ENCODE results near the gene TEX54. TPM values are rescaled to one million over a fixed set of nuclear protein-coding genes. Genes with fewer than 3 reads are reported as not detected.
"Not testable (repeated sequence)": the region's sequence is repeated elsewhere in the genome, so short reads cannot be mapped to it uniquely, and the experiment has no call there.

The TEX54 gene
- total RNA-seq, 2 experiments from 2014 or later: 0.48 TPM; not detected in 1

DNA sequence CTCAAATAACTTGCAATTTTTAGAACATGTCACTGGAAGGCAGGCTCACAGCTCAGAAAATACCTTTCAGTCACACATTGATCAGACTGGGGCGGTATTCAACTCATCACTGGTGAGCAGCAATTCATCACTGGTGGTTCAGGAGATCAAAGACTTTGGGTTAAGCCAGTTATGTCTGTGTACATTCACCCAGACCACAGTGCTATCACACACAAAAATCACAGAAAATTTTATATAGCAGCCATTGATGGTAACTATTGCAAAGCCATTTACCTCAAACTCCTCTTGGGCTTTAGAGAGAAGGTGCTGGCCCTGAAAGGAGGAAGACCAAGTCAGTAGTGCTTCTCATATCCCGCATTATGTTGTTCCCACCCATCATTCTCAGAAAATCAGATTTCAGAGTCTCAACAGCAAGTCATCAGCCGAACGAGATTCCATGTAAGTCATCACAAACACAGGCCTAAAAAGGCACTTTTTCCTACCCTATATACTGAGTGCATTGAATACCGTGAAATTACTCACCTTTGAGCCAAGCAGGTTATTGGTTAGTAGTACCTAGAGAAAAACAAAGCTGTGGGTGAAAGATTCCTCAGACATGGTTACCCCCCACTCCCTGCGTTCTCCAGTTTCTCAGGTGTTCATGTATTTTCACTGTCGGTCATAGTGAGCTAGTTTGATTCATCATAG lies 20.8 kb upstream of the TEX54 start:
- ChIA-PET CTCF (interaction anchor here (0.6 to 3.6 kb wide), 10 partner anchors 13 to 1338 kb away, joined by 3 to 34 read pairs (median 3); partner anchors contain the start of genes C11orf98, CSKMT, SLC3A2 and TAF6L), POLR2A (interaction anchor here (0.7 to 5.1 kb wide), 4 partner anchors 13 to 184 kb away, joined by 3 to 58 read pairs (median 3); partner anchors contain the start of genes LBHD1, UQCC3 and WDR74)
- peak overlapping the region; percentile 99 for H3K27ac Mint-ChIP-seq
- DNase-seq: peak; percentile 40
- peaks cover 46% of the 10 kb centered on the region for H3K36me3 Mint-ChIP-seq (ENCODE audit: low read depth)
- H3K4me1 Mint-ChIP-seq: peaks cover 54% of the 10 kb centered on the region
- no peaks in the 10 kb centered on the region for H3K27me3 Mint-ChIP-seq
- no peaks in the 10 kb centered on the region for H3K9me3 Mint-ChIP-seq
- peak overlapping the region; percentile 95 for H3K4me3 Mint-ChIP-seq

DNA sequence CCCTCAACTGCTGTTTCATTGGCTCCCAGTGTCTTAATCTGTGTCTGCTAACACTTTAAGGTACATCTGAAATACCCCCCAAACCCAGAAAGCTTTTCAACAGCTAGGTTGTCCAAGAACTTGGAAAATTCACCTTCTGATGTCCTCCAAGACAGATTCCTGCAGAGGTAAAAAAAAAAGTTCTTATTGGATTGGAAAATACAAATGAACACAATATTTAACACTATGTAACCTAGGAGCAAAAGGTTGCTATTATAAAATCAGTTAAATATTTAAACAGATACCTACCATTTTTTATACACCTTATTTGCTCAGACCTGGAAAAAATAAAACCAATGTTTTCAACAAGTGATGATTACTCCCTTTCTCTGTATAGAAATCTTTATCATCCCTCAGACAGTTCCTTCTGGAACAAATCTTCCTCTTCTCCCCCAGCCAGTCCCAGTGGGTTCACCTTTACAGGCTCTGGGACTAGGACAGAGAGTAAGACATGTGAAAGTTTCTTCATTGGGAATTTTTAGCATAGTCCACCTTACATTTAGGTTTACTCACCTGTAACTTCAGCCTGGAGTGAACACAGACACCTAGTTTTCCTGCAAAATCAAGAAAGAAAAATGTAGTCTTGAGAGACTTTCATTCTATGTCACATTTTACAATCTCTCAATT lies 20.0 kb upstream of the TEX54 start:
- CTCF ChIA-PET: interaction anchor here (0.8 to 0.9 kb wide), 3 partner anchors 11 to 66 kb away, joined by 3 read pairs; no protein-coding TSS in a partner anchor
- POLR2A ChIA-PET: interaction anchor here (0.5 to 1.6 kb wide), 4 partner anchors 11 to 181 kb away, joined by 3 to 7 read pairs (median 4); partner anchors contain the start of genes LBHD1 and UQCC3
- no peak for DNase-seq
- no peaks in the 10 kb centered on the region for H3K27me3 Mint-ChIP-seq
- peaks cover 45% of the 10 kb centered on the region for H3K36me3 Mint-ChIP-seq (ENCODE audit: low read depth)
- H3K4me1 Mint-ChIP-seq: peaks cover 47% of the 10 kb centered on the region
- peak overlapping the region; percentile 99 for H3K27ac Mint-ChIP-seq
- H3K9me3 Mint-ChIP-seq: no peaks in the 10 kb centered on the region
- peak overlapping the region; percentile 95 for H3K4me3 Mint-ChIP-seq

DNA sequence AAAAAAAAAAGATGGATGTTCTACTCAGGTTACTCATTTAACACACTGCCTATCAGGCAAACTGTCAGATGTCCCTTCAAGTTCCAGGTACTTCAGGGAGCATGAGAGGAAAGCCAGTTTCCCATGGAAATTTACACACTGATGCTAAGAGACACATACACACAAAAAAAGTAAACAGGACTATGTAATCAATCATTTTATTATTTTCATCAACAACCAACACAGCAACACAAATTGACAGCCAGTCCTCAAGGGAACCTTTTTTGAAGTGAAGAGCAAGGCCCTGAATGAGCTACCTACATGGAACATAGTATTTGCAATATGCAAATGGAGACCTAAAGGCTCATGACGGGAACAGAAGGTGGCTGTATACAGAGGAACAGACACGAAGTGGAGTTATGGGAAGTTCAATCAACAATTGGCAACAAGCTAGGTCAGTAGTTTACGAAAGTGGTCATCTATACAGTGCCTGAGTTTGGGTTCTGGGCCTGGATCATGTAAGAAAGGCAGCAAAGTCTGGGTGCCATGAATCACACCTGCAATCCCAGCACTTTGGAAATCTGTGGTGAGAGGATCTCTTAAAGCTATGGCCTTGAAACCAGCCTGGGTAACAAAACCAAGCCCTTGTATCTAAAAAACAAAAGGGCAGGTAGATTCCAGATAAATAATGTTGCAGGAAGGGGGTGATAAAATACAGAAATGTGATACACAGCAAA lies 19.3 kb upstream of the TEX54 start:
- CTCF ChIA-PET: interaction anchor here (0.8 to 0.9 kb wide), 3 partner anchors 11 to 65 kb away, joined by 3 read pairs; no protein-coding TSS in a partner anchor
- Mint-ChIP-seq H3K4me1 (peaks cover 41% of the 10 kb centered on the region), H3K9me3 (no peaks in the 10 kb centered on the region), H3K4me3 (peak overlapping the region; percentile 22), H3K27me3 (no peaks in the 10 kb centered on the region), H3K36me3 (ENCODE audit: low read depth) (peaks cover 44% of the 10 kb centered on the region), H3K27ac (peak overlapping the region; percentile 81)
- no peak for DNase-seq
- POLR2A ChIA-PET: interaction anchor here (0.6 to 1.0 kb wide), 3 partner anchors 11 to 75 kb away, joined by 5 to 13 read pairs (median 7); no protein-coding TSS in a partner anchor

DNA sequence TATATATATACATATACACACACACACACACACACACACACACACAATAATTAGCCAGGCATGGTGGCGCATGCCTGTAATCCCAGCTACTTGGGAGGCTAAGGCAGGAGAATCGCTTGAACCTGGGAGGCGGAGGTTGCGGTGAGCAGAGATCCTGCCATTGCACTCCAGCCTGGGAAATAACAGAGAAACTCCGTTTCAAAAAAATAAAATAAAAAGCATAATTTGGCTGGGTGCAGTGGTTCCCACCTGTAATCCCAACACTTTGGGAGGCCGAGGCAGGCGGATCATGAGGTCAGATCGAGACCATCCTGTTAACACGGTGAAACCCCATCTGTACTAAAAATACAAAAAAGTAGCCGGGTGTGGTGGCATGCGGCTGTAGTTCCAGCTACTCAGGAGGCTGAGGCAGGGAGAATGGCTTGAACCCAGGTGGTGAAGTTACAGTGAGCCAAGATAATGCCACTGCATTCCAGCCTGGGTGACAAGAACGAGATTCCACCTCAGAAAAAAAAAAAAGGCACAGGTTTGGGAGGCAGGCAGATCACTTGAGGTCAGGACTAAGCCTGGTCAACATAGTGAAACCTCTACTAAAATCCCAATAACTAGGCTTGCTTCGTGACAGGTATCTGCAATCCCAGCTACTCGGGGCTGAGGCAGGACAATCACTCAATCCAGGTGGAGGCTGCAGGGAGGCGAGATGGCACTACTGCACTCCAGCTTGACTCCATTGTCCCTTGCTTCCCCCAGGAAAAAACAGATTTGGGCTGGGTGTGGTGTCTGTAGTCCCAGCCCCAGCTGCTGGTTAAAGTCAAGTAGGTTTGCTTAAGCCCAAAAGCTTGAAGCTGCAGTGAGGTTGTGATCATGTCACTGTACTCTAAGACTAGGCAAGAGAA lies 18.5 kb upstream of the TEX54 start:
- CTCF ChIA-PET: interaction anchor here (0.6 to 1.2 kb wide), 7 partner anchors 10 to 140 kb away, joined by 3 to 5 read pairs (median 3); partner anchors contain the start of gene SLC3A2
- H3K27me3 Mint-ChIP-seq: no peaks in the 10 kb centered on the region

DNA sequence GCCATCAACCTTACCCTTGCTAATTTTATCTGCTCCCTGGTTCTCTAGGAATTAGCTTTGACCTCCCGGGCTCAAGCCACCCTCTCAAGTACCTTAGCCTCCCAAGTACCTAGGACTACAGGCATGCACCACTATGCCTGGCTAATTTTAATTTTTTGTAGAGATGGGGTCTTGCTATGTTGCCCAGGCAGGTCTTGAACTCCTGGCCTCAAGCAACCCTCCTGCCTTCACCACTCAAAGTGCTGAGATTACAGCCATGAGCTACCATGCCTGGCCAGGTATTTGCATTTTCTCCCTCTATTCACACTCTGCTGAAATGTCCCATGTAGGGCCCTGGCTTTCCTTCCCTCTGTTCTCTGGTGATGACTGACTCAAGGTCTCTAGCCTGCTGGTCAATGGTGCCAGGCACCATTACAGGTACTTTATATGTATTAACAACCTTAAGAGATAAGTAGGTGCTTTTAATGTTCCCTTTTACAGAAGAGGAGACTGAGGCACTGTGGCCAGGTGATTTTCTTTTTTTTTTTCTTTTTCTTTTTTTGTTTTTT lies 15.2 kb upstream of the TEX54 start:
- no peaks in the 10 kb centered on the region for H3K9me3 Mint-ChIP-seq
- no peaks in the 10 kb centered on the region for H3K27me3 Mint-ChIP-seq
- CTCF ChIA-PET: interaction anchor here (1.2 to 1.3 kb wide), 2 partner anchors 44 to 61 kb away, joined by 3 to 4 read pairs; no protein-coding TSS in a partner anchor
- no peak overlapping the region for H3K27ac Mint-ChIP-seq
- DNase-seq: no peak
- H3K36me3 Mint-ChIP-seq (ENCODE audit: low read depth): peaks cover 18% of the 10 kb centered on the region
- peaks cover 20% of the 10 kb centered on the region for H3K4me1 Mint-ChIP-seq
- POLR2A ChIA-PET: interaction anchor here (0.6 kb wide), 1 partner anchor 33 kb away, joined by 4 read pairs; no protein-coding TSS in a partner anchor
- no peak overlapping the region for H3K4me3 Mint-ChIP-seq

More for the DNA sequence above, 18.5 kb upstream of the TEX54 start:
- no peak for DNase-seq
- H3K27ac Mint-ChIP-seq: peak overlapping the region; percentile 81
- peaks cover 38% of the 10 kb centered on the region for H3K4me1 Mint-ChIP-seq
- H3K36me3 Mint-ChIP-seq (ENCODE audit: low read depth): peaks cover 44% of the 10 kb centered on the region
- H3K4me3 Mint-ChIP-seq: no peak overlapping the region
- POLR2A ChIA-PET: interaction anchor here (0.6 to 2.1 kb wide), 3 partner anchors 10 to 34 kb away, joined by 7 to 19 read pairs (median 13); no protein-coding TSS in a partner anchor
- H3K9me3 Mint-ChIP-seq: no peaks in the 10 kb centered on the region

DNA sequence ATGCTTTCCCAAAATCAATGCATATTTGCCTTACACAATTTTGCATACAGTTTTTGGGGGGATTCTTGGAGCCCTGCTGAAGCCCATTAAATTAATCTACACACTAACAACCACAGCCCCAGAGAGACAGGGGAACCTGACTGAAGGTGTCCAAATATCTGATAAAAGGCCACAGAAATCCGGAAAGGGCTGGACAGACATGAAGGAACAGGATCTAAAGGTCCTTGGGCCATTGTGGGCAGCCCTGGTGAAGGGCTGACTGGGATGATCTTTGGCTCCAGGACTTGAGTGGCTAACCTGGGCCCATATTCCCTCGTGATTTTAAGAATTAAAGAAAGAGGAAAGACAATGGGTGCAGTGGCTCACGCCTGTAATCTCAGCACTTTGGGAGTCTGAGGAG lies 13.5 kb upstream of the TEX54 start:
- Mint-ChIP-seq H3K36me3 (ENCODE audit: low read depth) (peaks cover 3% of the 10 kb centered on the region), H3K4me1 (peaks cover 8% of the 10 kb centered on the region), H3K27ac (no peak overlapping the region), H3K9me3 (no peaks in the 10 kb centered on the region), H3K27me3 (no peaks in the 10 kb centered on the region), H3K4me3 (no peak overlapping the region)
- ChIA-PET POLR2A (no interaction called here), CTCF (interaction anchor here (1.0 kb wide), 1 partner anchor 11 kb away, joined by 3 read pairs; no protein-coding TSS in a partner anchor)
- no peak for DNase-seq

DNA sequence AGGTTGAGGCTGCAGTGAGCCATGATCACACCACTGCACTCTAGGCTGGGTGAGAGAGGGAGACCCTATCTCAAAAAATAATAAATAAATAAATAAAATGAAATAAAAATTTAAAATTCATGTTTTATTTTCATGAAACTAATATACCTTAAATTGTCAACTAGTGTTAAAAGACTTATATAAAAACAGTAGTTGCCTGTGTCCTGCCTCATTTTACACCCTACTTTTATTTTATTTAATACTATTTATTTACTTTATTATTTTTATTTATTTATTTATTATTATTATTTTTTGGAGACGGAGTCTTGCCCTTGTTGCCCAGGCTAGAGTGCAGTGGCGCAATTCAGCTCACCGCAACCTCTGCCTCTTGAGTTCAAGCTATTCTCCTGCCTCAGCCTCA lies 11.5 kb upstream of the TEX54 start:
- no peak overlapping the region for H3K4me3 Mint-ChIP-seq
- H3K27ac Mint-ChIP-seq: no peak overlapping the region
- CTCF ChIA-PET: interaction anchor here (0.6 to 0.7 kb wide), 2 partner anchors 170 to 818 kb away, joined by 3 read pairs; no protein-coding TSS in a partner anchor

GRCh38 chr11:62843466-62843865 lies 10.8 kb upstream of the TEX54 start:
- peaks cover 11% of the 10 kb centered on the region for H3K4me1 Mint-ChIP-seq
- H3K36me3 Mint-ChIP-seq (ENCODE audit: low read depth): peaks cover 4% of the 10 kb centered on the region
- CTCF ChIA-PET: interaction anchor here (0.6 kb wide), 1 partner anchor 169 kb away, joined by 3 read pairs; no protein-coding TSS in a partner anchor
- H3K9me3 Mint-ChIP-seq: no peaks in the 10 kb centered on the region
- POLR2A ChIA-PET: no interaction called here
- DNase-seq: no peak
- H3K4me3 Mint-ChIP-seq: no peak overlapping the region
- no peak overlapping the region for H3K27ac Mint-ChIP-seq
- no peaks in the 10 kb centered on the region for H3K27me3 Mint-ChIP-seq

More for the DNA sequence above, 11.5 kb upstream of the TEX54 start:
- POLR2A ChIA-PET: no interaction called here
- H3K9me3 Mint-ChIP-seq: no peaks in the 10 kb centered on the region
- no peaks in the 10 kb centered on the region for H3K27me3 Mint-ChIP-seq
- H3K4me1 Mint-ChIP-seq: peaks cover 8% of the 10 kb centered on the region
- peaks cover 5% of the 10 kb centered on the region for H3K36me3 Mint-ChIP-seq (ENCODE audit: low read depth)
- no peak for DNase-seq

DNA sequence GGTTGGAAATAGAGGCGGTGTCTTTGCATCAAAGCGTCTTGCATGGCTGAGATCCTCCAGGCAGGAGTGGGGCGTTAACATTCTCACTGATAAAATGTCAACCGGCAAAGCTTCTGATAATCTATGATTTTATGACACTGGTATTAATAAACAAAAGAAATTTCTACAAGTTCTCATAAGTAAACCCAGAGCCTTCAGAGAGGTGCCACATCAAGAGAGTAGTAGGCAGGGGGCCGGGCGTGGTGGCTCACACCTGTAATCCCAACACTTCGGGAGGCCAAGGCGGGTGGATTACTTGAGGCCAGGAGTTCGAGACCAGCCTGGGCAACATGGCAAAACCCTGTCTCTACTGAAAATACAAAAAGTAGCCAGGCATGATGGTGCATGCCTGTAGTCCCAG lies 10.2 kb upstream of the TEX54 start:
- H3K4me1 Mint-ChIP-seq: peaks cover 11% of the 10 kb centered on the region
- POLR2A ChIA-PET; DNase-seq; H3K27me3 Mint-ChIP-seq; CTCF ChIA-PET; H3K4me3 Mint-ChIP-seq; H3K9me3 Mint-ChIP-seq; H3K36me3 Mint-ChIP-seq (ENCODE audit: low read depth); H3K27ac Mint-ChIP-seq: not testable (repeated sequence)

DNA sequence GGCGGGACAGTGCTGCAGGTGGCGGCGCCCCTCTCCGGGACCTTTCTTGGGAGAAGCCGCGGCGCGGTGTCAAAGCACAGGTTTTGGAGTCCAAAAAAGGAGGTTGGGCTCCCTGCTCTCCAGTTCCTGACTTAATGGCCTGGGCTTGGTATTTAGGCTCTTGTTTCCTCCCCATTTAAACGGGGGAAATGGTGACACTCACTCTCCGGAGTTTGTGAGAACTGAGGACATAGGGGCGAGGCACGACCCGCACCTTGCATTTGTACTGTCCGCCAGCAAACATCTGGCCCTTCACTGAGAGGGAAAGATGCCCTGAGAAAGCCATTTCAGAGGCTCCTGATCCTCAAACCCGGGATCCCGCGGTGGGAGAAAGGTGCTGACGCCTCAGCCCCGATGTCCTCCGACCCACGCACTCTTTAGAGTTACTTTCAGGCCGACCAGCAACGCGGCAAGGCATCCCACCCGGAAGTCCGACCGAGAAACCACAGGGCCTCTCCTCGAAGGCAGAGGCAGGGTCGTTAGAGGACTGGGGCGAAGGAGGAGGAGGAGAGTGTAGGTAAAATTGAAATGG lies 9.6 kb upstream of the TEX54 start:
- Mint-ChIP-seq H3K4me1 (peaks cover 16% of the 10 kb centered on the region), H3K36me3 (ENCODE audit: low read depth) (peaks cover 9% of the 10 kb centered on the region), H3K27me3 (no peaks in the 10 kb centered on the region), H3K27ac (no peak overlapping the region), H3K9me3 (no peaks in the 10 kb centered on the region), H3K4me3 (no peak overlapping the region)
- ChIA-PET POLR2A (interaction anchor here (1.1 to 3.0 kb wide), 6 partner anchors 8 to 115 kb away, joined by 5 to 58 read pairs (median 18); partner anchors contain the start of genes HNRNPUL2, NXF1, POLR2G and TMEM179B), CTCF (interaction anchor here (0.5 to 1.1 kb wide), 3 partner anchors 11 to 70 kb away, joined by 3 to 4 read pairs (median 3); partner anchors contain the start of gene STX5)
- DNase-seq: peak; percentile 49
